Measurements from ENCODE around the gene C19orf81.

The C19orf81 gene

DNA sequence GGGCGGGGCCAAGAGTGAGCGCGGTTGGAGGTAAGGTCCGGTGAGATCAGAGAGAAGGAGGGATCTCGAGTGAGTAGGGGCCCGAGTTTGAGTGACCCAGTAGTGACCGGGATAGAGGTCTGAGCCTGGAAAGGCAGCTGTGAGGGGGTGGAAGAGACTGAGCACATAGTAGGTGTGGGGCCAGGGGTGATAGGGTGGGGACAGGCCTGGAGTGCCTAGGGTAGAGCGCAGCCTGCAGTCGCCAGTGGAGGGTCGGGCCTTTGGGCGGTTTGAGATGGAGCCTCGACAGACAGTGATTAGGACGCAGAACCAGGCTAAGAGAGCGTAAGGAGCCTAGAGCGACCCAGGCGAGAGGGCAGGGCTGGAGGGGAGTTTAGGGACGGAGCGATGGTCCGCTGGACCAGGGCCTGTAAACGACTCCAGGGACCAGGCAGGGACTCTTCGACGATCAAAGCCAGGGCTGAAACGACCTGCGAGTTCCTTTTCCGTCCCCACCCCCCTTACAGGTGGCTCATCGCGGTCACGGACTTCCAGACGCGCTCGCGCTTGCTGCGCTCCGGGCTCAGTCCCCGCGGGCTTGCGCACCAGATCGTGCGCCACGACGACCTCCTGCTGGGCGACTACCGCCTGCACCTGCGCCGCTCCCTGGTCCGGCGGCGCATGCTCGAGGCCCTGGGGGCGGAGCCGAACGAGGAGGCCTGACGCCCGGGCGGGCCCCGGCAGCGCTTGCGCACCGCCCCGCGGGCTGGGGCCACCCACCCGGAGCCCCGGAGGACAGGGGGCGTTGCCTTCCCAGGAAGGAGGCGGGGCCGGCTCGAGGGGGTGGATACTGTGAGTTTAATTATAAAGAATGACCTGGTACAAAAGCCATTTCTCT, 9.4 kb downstream of the C19orf81 start:
- DNase-seq (ENCODE audit: low spot score): peak; percentile 98

DNA sequence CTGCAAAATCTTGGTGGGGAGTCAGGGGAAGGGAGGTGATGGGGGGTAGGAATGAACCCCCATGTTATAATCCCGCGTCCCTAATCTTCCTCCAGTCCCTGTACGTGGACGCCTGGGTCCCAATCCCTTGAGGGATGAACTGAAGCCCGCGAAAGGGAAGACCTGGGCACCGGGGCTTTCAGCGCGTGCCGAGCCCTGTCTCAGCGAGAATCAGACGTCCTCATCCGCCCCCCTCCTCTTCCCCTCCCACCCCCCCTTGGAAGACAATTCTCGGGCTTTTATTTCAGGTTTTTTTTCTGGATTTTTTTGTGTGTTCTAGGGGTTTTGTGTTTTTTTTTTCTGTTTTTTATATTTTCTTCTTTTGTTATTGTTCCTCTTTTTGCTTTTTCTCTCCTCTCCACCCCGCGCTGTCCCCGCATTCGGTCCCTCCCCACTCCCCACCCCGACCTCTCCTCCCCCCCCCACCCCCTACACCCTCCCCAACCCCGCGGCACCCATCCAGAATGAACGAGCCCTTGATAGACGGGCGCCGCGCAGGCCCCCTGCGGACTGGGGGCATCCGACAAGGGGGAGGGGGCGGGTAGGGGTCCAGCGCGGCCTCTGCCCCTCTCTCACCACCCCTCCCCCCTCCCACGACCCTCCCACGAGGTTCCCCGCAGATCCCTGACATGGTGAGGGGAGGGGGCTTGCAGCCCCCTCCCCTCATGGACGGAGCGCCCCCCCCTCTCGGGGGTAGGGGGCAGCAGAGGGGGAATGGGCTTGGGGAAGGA, 10.3 kb downstream of the C19orf81 start:
- DNase-seq (ENCODE audit: low spot score): no peak

- DNase-seq (ENCODE audit: low spot score): no peak
Observed at GRCh38 chr19:50660088-50660366, 10.8 kb downstream of the C19orf81 start.

GRCh38 chr19:50661023-50661422, 11.8 kb downstream of the C19orf81 start:
- DNase-seq (ENCODE audit: low spot score): no peak

DNA sequence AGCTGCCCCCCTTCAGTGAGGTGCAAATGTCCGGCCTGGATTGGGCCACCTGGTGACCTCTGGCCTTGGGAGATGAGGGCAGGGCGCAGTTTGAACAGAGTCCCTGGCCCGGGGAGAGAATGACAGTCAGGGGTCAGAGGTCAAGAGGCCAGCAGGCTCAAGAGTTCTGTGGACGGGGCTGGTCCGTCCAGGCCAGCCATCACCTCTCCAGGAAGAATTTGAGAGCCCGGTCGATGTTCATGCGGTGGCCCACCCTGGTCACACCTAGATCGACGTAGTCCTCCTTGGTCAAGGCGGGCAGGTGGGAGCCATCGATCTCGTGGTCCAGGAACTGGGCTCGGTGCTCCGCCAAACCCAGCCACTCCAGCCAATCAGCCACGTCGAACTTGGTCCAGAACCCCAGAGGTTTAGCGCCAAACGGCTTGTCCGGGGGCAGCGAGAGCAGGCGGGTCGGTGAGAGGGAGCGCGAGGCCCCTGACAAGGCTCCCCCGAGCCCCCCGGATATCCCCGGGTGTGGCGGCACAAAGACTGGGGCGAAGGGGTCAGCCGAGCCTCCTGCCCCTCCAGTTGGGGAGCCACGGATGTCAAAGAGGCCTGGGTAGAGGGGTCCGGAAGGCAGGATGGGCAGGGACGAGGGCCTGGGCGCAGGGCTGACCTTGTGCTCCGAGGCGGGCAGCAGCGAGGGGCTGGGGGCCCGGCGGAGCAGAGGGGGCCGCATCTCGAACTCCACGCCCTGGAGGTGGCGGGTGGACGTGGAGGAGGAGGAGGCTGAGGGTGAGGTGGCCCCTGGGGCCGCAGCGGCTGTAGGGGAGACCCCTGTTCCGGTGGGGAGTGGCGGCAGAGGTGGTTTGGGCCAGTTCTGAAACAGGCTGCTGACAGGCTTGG, 12.8 kb downstream of the C19orf81 start:
- DNase-seq (ENCODE audit: low spot score): no peak

- no peak for DNase-seq (ENCODE audit: low spot score)
Observed at GRCh38 chr19:50662651-50663481, 13.6 kb downstream of the C19orf81 start.

GRCh38 chr19:50663482-50663790, 14.2 kb downstream of the C19orf81 start:
- no peak for DNase-seq (ENCODE audit: low spot score)

DNA sequence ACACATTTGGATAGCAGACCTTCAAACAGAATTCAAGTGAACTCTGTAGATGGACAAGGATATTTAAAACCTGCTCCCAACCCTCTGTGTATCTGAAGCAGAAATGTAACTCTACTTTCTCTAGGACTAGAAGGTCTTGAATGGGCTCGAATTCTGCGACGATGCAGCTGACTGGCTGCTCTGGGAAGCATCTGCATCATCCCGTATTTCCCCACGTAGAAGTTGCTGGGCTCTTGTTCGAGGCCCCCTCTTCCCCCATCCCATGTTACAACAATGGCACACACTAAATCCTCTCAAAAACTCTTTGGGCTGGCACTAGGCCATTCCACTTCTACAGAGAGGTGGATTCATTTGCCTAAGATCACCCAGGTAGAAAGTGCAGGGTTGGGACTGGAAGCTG, 15.0 kb downstream of the C19orf81 start:
- no peak for DNase-seq (ENCODE audit: low spot score)

DNA sequence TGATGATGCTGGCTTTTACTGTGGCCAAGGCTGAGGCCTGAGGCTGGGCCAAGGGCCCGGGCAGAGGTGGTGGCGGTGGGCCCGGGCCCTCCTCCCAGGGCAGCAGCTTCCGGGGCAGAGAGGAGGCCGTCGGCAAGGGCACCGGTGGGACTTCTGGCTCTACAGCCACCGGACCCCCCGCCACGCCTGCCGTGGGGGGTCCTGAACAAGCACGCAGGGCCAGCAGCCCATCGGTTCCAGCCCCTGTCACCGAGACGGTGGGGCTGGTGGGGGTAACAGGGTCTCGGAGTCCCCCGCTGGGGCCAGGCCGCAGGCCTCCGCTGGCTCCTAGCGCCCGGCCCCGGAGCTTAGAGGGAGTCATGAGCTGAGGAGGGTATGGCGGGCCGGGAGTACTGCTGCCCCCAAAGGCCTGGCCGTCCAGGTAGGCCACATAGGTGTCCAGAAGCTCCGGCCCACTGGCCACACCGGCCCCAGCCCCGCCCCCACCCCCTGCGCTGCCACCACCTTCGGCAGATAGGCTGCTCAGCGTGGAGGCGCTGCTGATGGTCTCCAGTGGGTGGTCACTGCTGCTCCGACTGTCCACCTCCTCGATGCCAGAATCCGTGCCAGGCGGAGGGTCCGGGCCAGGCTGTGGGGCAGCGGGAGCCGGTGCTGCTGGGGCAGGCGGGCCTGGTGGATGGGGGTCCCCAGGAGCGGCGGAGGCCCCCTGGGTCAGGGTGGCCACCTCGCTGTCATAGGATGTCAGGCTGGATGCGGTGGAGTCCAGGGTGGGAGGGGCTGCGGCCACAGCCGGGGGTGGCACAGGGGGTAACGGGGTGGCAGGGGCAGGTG, 17.3 kb downstream of the C19orf81 start:
- no peak for DNase-seq (ENCODE audit: low spot score)

DNA sequence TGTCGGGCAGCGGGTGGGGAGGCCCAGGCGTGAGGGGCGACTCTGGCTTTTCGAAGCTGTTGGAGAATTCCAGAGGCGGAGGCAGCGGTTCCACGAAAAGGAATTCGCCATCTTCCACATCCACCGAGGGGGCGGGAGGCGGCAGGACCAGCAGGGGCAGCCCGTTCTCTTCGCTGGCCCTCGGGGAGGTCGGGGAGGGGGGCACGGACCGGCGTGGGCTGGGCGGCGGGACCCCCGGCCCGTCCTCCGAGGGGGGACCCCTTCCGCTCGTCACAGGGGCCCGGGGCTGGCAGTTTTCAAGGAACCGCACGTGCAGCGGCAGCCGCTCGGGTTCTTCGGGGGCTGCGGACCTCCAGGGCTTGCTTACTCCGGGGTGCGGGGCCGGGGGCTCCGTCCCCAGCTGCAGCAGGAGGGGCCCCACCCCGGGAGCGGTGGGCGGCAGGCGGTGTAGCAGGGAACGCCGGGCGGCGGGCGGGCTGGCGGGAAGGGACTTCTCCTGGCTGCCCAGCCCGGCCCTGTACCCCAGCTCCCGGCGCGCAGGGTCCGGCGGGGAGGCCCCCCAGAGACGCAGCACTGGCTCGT, 18.0 kb downstream of the C19orf81 start:
- DNase-seq (ENCODE audit: low spot score): no peak

DNA sequence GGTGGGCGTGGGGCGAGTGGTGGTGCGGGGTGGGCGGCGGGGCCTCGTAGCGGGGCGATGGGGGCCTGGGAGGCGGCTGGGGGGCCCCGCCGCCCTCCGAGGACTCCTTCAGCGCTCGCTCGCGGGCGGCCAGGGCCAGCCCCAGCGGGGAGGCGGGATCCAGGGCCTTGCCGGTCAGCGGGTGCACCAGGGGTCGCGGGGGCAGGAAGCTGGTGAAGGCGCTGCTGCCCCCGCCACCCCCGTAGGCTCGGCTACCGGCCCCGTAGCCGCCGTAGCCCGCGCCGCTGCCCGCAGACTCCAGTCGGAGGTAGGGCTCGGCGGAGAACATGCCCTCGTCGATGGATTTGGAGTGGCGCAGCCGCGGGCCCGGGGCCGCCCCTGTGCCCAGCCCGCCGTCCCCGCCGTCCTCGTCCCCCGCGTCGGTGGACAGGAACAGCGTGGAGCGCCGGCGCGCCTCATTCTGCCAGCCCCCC, 18.6 kb downstream of the C19orf81 start:
- no peak for DNase-seq (ENCODE audit: low spot score)

DNA sequence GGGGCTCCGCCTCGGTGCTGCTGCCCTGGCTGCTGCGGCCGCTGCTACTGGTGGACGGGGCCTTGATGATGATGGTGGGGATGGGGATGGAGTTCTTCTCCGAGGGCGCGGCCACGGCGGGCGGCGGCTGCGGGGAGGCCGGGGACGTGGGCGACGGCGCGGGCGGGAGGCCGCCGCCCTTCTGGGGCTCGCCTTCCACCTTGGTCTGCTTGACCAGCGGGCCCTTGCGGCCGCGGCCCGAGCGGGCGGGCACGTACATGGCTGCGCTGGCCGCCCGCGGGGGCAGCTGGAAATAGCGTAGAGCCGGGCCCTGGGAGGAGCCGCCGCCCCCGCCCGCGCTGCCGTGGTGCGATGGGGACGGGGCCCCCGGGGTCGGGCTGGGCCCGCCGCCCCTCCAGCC, 19.2 kb downstream of the C19orf81 start:
- no peak for DNase-seq (ENCODE audit: low spot score)

GRCh38 chr19:50668879-50669278, 19.6 kb downstream of the C19orf81 start:
- DNase-seq (ENCODE audit: low spot score): no peak

DNA sequence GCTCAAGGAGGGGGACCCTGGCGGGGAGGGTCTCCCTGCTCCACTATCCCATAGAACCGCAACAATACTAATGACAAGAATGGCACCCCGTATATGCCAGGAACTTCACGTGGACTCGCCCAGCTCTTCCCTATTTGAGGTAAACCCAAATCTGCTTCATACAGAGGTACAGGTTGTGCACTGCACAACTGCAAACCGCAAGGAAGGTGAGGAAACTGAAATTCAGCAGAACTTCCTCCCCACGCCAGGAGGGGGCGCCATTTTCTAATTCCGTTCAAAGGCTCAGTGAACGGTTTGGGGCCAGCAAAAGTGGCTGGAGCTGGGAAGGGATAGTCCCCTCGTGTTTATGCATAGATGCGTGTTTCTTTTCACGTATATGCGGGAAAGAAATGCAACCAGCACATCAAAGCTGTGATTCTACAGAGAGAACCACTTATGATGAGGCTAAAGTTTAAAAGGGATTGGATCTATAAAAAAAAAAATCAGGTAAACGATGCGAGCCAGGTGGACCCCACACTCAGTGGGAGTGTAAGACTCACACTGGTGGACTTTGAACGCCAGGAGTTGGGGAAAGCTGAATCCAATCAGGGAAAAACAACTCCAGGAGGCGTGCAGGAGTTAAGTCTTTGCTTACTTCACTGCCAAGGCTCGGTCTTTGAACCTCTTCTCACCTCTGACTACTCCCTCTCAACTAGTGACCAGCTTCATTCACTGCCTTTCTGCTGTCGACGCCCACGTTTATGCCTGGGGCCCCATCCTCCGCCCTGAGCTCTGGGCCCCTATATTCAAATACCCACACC, 20.3 kb downstream of the C19orf81 start:
- peak; percentile 67 for DNase-seq (ENCODE audit: low spot score)

- no peak for DNase-seq (ENCODE audit: low spot score)
Observed at GRCh38 chr19:50670102-50670380, 20.8 kb downstream of the C19orf81 start.

GRCh38 chr19:50673118-50673517, 23.9 kb downstream of the C19orf81 start:
- no peak for DNase-seq (ENCODE audit: low spot score)

DNA sequence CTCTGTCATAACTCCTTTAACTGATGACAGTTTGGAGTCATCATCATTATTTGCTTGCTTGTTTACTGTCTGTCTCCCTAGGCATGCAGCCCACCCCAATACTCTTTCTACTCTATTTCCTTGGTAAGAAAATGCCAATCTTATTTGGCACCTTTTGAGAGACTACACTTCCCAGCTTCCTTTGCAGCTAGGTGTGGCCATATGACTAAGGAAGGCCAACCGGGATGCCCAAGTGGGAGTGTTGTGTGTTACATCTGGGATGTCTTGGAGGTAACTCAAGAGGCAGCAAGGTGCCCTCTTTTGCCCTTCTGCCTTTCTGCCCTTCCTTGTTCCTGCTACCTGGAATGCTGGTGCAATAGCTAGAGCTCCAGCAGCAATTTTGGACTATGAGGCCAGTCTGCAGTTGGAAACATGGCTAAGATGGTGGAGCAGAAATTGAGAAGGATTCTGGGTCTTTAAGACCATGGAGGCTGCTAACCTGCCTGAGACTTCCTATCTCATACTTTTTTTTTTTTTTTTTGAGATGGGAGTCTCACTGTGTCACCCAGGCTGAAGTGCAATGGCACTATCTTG, 27.5 kb downstream of the C19orf81 start:
- DNase-seq (ENCODE audit: low spot score): no peak

GRCh38 chr19:50677636-50678035, 28.4 kb downstream of the C19orf81 start:
- DNase-seq (ENCODE audit: low spot score): no peak

GRCh38 chr19:50678323-50678722, 29.1 kb downstream of the C19orf81 start:
- no peak for DNase-seq (ENCODE audit: low spot score)

Measured in germinal center (tissue), 1 donor.